ENCODE data around the gene PTGDS. TPM values are rescaled to one million over a fixed set of nuclear protein-coding genes. Genes with fewer than 3 reads are reported as not detected.

Gene PTGDS
- total and polyA plus RNA-seq, 12 donors = 1.1 to 812 (median 219) TPM

GRCh38 chr9:137015540-137015930 is 38.2 kb downstream of the PTGDS start:
- peaks cover 0 to 49% of the 10 kb centered on the region in 2 donors for H3K36me3 ChIP-seq (replicated peaks in 1 of 2)
- no peak overlapping the region for H3K27ac ChIP-seq
- H3K4me3 ChIP-seq = no peak overlapping the region
- H3K4me1 ChIP-seq (replicated peaks in 1 of 2) = no peaks in the 10 kb centered on the region
- no peak for TF ChIP-seq POLR2A (IDR thresholded peaks at IDR 0.05)
- no peak for TF ChIP-seq CTCF (IDR thresholded peaks at IDR 0.05)
- no peak for DNase-seq
- intact Hi-C loops (cut with DNase I) = no loop called here
- no peaks in the 10 kb centered on the region for H3K9me3 ChIP-seq (replicated peaks in 1 of 3)
- WGBS, 4 donors = 95 to 99% (median 97%) methylated on average over 21 to 25 of the region's 25 CpGs
- no peaks in the 10 kb centered on the region for H3K27me3 ChIP-seq

GRCh38 chr9:137015976-137016375 is 38.7 kb downstream of the PTGDS start:
- intact Hi-C loops (cut with DNase I) = no loop called here
- no peaks in the 10 kb centered on the region for H3K4me1 ChIP-seq (replicated peaks in 1 of 2)
- H3K36me3 ChIP-seq (replicated peaks in 1 of 2) = peaks cover 0 to 48% of the 10 kb centered on the region in 2 donors
- H3K27ac ChIP-seq = no peak overlapping the region
- no peaks in the 10 kb centered on the region for H3K27me3 ChIP-seq
- H3K9me3 ChIP-seq (replicated peaks in 1 of 3) = no peaks in the 10 kb centered on the region
- TF ChIP-seq POLR2A (IDR thresholded peaks at IDR 0.05) (no peak), CTCF (IDR thresholded peaks at IDR 0.05) (no peak)
- DNase-seq = no peak
- WGBS, 4 donors = 95 to 99% (median 97%) methylated on average over 12 to 21 of the region's 21 CpGs
- H3K4me3 ChIP-seq = no peak overlapping the region

GRCh38 chr9:137016436-137016835 is 39.1 kb downstream of the PTGDS start:
- Histone ChIP-seq H3K4me1 (replicated peaks in 1 of 2) (no peaks in the 10 kb centered on the region), H3K36me3 (replicated peaks in 1 of 2) (peaks cover 0 to 44% of the 10 kb centered on the region in 2 donors), H3K9me3 (replicated peaks in 1 of 3) (no peaks in the 10 kb centered on the region), H3K27me3 (no peaks in the 10 kb centered on the region), H3K27ac (no peak overlapping the region), H3K4me3 (no peak overlapping the region)
- no peak for DNase-seq
- intact Hi-C loops (cut with DNase I) = no loop called here
- WGBS, 4 donors = 86 to 100% (median 97%) methylated on average over 3 to 16 of the region's 16 CpGs
- no peak for TF ChIP-seq CTCF (IDR thresholded peaks at IDR 0.05)
- TF ChIP-seq POLR2A (IDR thresholded peaks at IDR 0.05) = no peak

GRCh38 chr9:137017071-137017470 is 39.8 kb downstream of the PTGDS start:
- Histone ChIP-seq H3K27me3 (no peaks in the 10 kb centered on the region), H3K36me3 (replicated peaks in 1 of 2) (peaks cover 0 to 38% of the 10 kb centered on the region in 2 donors), H3K4me3 (no peak overlapping the region), H3K4me1 (replicated peaks in 1 of 2) (no peaks in the 10 kb centered on the region), H3K27ac (no peak overlapping the region), H3K9me3 (replicated peaks in 1 of 3) (no peaks in the 10 kb centered on the region)
- 95 to 99% (median 97%) methylated on average over 17 to 28 of the region's 28 CpGs for WGBS, 4 donors
- intact Hi-C loops (cut with DNase I) = no loop called here
- no peak for DNase-seq
- TF ChIP-seq POLR2A (IDR thresholded peaks at IDR 0.05) = no peak

GRCh38 chr9:137017791-137018497 is 40.6 kb downstream of the PTGDS start:
- no peaks in the 10 kb centered on the region for H3K9me3 ChIP-seq (replicated peaks in 1 of 3)
- H3K27ac ChIP-seq = no peak overlapping the region
- DNase-seq = no peak
- TF ChIP-seq POLR2A (IDR thresholded peaks at IDR 0.05) (no peak), CTCF (IDR thresholded peaks at IDR 0.05) (no peak)
- no peaks in the 10 kb centered on the region for H3K27me3 ChIP-seq
- H3K4me3 ChIP-seq = no peak overlapping the region
- 92 to 98% (median 95%) methylated on average over 18 to 45 of the region's 45 CpGs for WGBS, 4 donors
- H3K4me1 ChIP-seq (replicated peaks in 1 of 2) = no peaks in the 10 kb centered on the region
- intact Hi-C loops (cut with DNase I) = no loop called here
- peaks cover 0 to 38% of the 10 kb centered on the region in 2 donors for H3K36me3 ChIP-seq (replicated peaks in 1 of 2)

All from adrenal gland (tissue), 12 donors.